HepG2 (cell line): ENCODE data around the gene TP73. TPM values are rescaled to one million over a fixed set of nuclear protein-coding genes. Genes with fewer than 3 reads are reported as not detected.

ENCODE experiments used
- CEBPG ChIP-seq: IDR thresholded peaks from 2 replicates; pipeline ENCODE4 v1.6.1; 2016
- JDP2 ChIP-seq: sonication (generic); formaldehyde crosslinking; IDR thresholded peaks from 2 replicates; pipeline ENCODE4 v1.8.1; 2022; ENCODE audit warnings: missing genetic modification reagents, borderline replicate concordance
- MIER3 ChIP-seq: IDR thresholded peaks from 2 replicates; pipeline ENCODE4 v1.6.1; 2016; ENCODE audit warnings: missing compliant biosample characterization, borderline replicate concordance
- MYC ChIP-seq: sonication (generic); formaldehyde crosslinking; IDR thresholded peaks from 2 replicates; pipeline ENCODE4 v1.9.0; 2021; ENCODE audit warnings: missing genetic modification reagents, borderline replicate concordance
- NFE2L2 ChIP-seq: fragments of 150-350 bp; IDR thresholded peaks from 2 replicates; pipeline ENCODE4 v1.6.1; 2014; ENCODE audit warnings: low read length
- NFKBIZ ChIP-seq: IDR thresholded peaks from 2 replicates; pipeline ENCODE4 v1.6.1; 2018; ENCODE audit warnings: missing genetic modification reagents, missing compliant biosample characterization
- RAD51 ChIP-seq: fragments of 450-650 bp; IDR thresholded peaks from 2 replicates; pipeline ENCODE4 v1.6.1; 2016; ENCODE audit warnings: borderline replicate concordance
- RORA ChIP-seq: sonication (generic); formaldehyde crosslinking; IDR thresholded peaks from 2 replicates; pipeline ENCODE4 v1.5.0; 2020; ENCODE audit warnings: mild to moderate bottlenecking, missing genetic modification reagents, moderate library complexity
- SAP130 ChIP-seq: IDR thresholded peaks from 2 replicates; pipeline ENCODE4 v1.6.1; 2016; ENCODE audit warnings: low read depth
- TEAD3 ChIP-seq: optimal IDR thresholded peaks from 2 replicates; pipeline ENCODE3; 2016; ENCODE audit warnings: borderline replicate concordance
- ZNF124 ChIP-seq: sonication (generic); formaldehyde crosslinking; IDR thresholded peaks from 2 replicates; pipeline ENCODE4 v1.4.0; 2020; ENCODE audit warnings: missing genetic modification reagents
- ZNF501 ChIP-seq: sonication (generic); formaldehyde crosslinking; IDR thresholded peaks from 2 replicates; pipeline ENCODE4 v1.5.1; 2020; ENCODE audit warnings: mild to moderate bottlenecking, moderate library complexity, missing genetic modification reagents
- ZNF530 ChIP-seq: sonication (generic); formaldehyde crosslinking; IDR thresholded peaks from 2 replicates; pipeline ENCODE4 v1.5.0; 2020; ENCODE audit warnings: low read depth, mild to moderate bottlenecking, missing genetic modification reagents
- ZNF616 ChIP-seq: sonication (generic); formaldehyde crosslinking; IDR thresholded peaks from 2 replicates; pipeline ENCODE4 v1.5.0; 2020; ENCODE audit warnings: low read depth, mild to moderate bottlenecking, missing genetic modification reagents
- polyA plus RNA-seq, 8 experiments: library from polyadenylated mRNA; depleted of rRNA in 3 of 8; stranded (reverse) in 7 of 8; unstranded in 1 of 8; fragments of >200 nt; fragmentation: Illumina TruSeq in 4 of 8; extraction: Trizol in 4 of 8; gene quantifications; 2 replicates each; pipeline versions ENCODE4 v1.2.1 to v1.2.3, GENCODE V29; 2011 to 2016; ENCODE audit warnings: low read depth in 4 of 8, missing spikeins in 1 of 8, mixed read lengths in 1 of 8; ENCODE audit not compliant: insufficient read depth in 1 of 8
- total RNA-seq, 5 experiments: library from RNA; depleted of rRNA; stranded (reverse); fragments of >200 nt; fragmentation: Illumina TruSeq; extraction: Trizol; gene quantifications; 2 replicates each; pipeline ENCODE4 v1.2.3, GENCODE V29; 2016; ENCODE audit warnings: low read depth in 1 of 5
- TF ChIP-seq, protein P1 (sequence below): sonication (generic); formaldehyde crosslinking; IDR thresholded peaks from 2 replicates; pipeline ENCODE4 v1.4.0; 2020; ENCODE audit warnings: missing genetic modification reagents
- TF ChIP-seq, protein P2 (sequence below): sonication (generic); formaldehyde crosslinking; IDR thresholded peaks from 2 replicates; pipeline ENCODE4 v1.4.0; 2020; ENCODE audit warnings: mild to moderate bottlenecking, missing genetic modification reagents
- TF ChIP-seq, protein P3 (sequence below): fragments of 450-650 bp; IDR thresholded peaks from 2 replicates; pipeline ENCODE4 v1.6.1; 2017; ENCODE audit warnings: mild to moderate bottlenecking
- TF ChIP-seq, protein P4 (sequence below): sonication (generic); formaldehyde crosslinking; conservative IDR thresholded peaks from 2 replicates; pipeline ENCODE4 v1.4.0; 2020; ENCODE audit warnings: missing genetic modification reagents
- TF ChIP-seq, protein P5 (sequence below): sonication (generic); formaldehyde crosslinking; IDR thresholded peaks from 2 replicates; pipeline ENCODE4 v1.4.0; 2020; ENCODE audit warnings: missing genetic modification reagents
- TF ChIP-seq, protein P6 (sequence below): sonication (generic); formaldehyde crosslinking; IDR thresholded peaks from 2 replicates; pipeline ENCODE4 v1.8.0; 2022; ENCODE audit warnings: missing genetic modification reagents, mild to moderate bottlenecking, moderate library complexity, borderline replicate concordance

Gene TP73
- total and polyA plus RNA-seq, 2 of the 13 experiments (the other 11 are each of a cell fraction or from before 2014, with no cell fraction given) = 0.49 to 1.1 TPM

DNA sequence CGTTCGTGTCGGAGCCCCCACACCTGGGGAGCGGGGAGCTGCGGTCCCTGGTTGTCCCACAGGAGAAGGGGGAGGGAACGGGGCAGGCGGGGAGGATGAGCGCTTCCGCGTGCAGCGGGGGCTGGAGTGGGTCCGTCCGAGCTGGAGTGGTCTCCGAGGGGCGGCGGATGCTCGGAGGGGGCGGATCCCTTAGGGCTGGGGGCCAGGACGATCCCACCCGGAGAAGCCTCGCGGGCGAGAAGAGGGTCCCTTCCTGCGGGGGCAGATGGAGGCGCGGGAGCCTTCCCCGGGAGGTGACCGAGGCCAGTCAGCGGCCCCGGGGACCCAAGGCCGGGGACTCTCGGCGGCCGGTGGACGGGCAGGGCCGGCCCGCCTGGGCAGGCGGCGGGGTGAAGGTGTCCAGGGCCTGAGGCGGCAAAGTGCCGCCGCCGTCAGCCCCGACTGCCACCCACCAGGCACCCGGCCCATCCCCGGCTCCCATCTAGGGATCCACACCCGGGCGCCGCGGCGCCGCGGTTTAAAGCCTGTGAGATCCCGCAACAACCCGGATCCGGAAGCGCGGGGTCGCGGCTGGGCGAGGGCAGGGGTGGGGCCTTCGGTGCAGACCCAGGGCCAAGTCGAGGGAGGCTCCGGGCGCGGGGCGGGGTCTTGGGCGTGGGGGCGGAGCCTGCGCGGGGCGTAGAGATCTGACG is 94.7 kb downstream of the TP73 start (continued):
- TF ChIP-seq, protein P1, sequence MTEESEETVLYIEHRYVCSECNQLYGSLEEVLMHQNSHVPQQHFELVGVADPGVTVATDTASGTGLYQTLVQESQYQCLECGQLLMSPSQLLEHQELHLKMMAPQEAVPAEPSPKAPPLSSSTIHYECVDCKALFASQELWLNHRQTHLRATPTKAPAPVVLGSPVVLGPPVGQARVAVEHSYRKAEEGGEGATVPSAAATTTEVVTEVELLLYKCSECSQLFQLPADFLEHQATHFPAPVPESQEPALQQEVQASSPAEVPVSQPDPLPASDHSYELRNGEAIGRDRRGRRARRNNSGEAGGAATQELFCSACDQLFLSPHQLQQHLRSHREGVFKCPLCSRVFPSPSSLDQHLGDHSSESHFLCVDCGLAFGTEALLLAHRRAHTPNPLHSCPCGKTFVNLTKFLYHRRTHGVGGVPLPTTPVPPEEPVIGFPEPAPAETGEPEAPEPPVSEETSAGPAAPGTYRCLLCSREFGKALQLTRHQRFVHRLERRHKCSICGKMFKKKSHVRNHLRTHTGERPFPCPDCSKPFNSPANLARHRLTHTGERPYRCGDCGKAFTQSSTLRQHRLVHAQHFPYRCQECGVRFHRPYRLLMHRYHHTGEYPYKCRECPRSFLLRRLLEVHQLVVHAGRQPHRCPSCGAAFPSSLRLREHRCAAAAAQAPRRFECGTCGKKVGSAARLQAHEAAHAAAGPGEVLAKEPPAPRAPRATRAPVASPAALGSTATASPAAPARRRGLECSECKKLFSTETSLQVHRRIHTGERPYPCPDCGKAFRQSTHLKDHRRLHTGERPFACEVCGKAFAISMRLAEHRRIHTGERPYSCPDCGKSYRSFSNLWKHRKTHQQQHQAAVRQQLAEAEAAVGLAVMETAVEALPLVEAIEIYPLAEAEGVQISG (CRISPR knock-in tag) = peak; percentile 79
- TF ChIP-seq, protein P2, sequence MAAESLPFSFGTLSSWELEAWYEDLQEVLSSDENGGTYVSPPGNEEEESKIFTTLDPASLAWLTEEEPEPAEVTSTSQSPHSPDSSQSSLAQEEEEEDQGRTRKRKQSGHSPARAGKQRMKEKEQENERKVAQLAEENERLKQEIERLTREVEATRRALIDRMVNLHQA (CRISPR knock-in tag) = no peak
- TF ChIP-seq ZNF501 (CRISPR knock-in tag) (no peak; the same call in 1 of the 2 replicates), RORA (CRISPR knock-in tag) (no peak), RAD51 (no peak), TEAD3 (CRISPR knock-in tag) (no peak), NFE2L2 (no peak), CEBPG (CRISPR knock-in tag) (no peak), JDP2 (CRISPR knock-in tag) (no peak), MIER3 (CRISPR knock-in tag) (no peak), ZNF124 (CRISPR knock-in tag) (no peak), ZNF530 (no peak), MYC (CRISPR knock-in tag) (no peak), ZNF616 (CRISPR knock-in tag) (0 out of 2 replicates have a peak, but pooled peaks have one; percentile 43), SAP130 (peak; percentile 78), NFKBIZ (no peak)
- TF ChIP-seq, protein P3, sequence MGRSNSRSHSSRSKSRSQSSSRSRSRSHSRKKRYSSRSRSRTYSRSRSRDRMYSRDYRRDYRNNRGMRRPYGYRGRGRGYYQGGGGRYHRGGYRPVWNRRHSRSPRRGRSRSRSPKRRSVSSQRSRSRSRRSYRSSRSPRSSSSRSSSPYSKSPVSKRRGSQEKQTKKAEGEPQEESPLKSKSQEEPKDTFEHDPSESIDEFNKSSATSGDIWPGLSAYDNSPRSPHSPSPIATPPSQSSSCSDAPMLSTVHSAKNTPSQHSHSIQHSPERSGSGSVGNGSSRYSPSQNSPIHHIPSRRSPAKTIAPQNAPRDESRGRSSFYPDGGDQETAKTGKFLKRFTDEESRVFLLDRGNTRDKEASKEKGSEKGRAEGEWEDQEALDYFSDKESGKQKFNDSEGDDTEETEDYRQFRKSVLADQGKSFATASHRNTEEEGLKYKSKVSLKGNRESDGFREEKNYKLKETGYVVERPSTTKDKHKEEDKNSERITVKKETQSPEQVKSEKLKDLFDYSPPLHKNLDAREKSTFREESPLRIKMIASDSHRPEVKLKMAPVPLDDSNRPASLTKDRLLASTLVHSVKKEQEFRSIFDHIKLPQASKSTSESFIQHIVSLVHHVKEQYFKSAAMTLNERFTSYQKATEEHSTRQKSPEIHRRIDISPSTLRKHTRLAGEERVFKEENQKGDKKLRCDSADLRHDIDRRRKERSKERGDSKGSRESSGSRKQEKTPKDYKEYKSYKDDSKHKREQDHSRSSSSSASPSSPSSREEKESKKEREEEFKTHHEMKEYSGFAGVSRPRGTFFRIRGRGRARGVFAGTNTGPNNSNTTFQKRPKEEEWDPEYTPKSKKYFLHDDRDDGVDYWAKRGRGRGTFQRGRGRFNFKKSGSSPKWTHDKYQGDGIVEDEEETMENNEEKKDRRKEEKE = no peak
- TF ChIP-seq, protein P4, sequence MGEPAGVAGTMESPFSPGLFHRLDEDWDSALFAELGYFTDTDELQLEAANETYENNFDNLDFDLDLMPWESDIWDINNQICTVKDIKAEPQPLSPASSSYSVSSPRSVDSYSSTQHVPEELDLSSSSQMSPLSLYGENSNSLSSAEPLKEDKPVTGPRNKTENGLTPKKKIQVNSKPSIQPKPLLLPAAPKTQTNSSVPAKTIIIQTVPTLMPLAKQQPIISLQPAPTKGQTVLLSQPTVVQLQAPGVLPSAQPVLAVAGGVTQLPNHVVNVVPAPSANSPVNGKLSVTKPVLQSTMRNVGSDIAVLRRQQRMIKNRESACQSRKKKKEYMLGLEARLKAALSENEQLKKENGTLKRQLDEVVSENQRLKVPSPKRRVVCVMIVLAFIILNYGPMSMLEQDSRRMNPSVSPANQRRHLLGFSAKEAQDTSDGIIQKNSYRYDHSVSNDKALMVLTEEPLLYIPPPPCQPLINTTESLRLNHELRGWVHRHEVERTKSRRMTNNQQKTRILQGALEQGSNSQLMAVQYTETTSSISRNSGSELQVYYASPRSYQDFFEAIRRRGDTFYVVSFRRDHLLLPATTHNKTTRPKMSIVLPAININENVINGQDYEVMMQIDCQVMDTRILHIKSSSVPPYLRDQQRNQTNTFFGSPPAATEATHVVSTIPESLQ (CRISPR knock-in tag) = no peak
- TF ChIP-seq, protein P5, sequence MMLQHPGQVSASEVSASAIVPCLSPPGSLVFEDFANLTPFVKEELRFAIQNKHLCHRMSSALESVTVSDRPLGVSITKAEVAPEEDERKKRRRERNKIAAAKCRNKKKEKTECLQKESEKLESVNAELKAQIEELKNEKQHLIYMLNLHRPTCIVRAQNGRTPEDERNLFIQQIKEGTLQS = no peak
- TF ChIP-seq, protein P6, sequence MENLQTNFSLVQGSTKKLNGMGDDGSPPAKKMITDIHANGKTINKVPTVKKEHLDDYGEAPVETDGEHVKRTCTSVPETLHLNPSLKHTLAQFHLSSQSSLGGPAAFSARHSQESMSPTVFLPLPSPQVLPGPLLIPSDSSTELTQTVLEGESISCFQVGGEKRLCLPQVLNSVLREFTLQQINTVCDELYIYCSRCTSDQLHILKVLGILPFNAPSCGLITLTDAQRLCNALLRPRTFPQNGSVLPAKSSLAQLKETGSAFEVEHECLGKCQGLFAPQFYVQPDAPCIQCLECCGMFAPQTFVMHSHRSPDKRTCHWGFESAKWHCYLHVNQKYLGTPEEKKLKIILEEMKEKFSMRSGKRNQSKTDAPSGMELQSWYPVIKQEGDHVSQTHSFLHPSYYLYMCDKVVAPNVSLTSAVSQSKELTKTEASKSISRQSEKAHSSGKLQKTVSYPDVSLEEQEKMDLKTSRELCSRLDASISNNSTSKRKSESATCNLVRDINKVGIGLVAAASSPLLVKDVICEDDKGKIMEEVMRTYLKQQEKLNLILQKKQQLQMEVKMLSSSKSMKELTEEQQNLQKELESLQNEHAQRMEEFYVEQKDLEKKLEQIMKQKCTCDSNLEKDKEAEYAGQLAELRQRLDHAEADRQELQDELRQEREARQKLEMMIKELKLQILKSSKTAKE (CRISPR knock-in tag) = no peak
